H1 (cell line): ENCODE results near the gene PKD1.

Experiments used
- CBX5 ChIP-seq: fragments of 300-800, 300-1000 bp; sonication (generic); IDR thresholded peaks from 2 replicates; pipeline ENCODE4 v1.7.1; 2016; ENCODE audit warnings: antibody characterized with exemption, low read length, low read depth
- EP300 ChIP-seq, 2 experiments: IDR thresholded peaks; 1 replicate in 1 of 2; 2 replicates in 1 of 2; pipeline ENCODE4 v1.6.1; 2011 to 2012; ENCODE audit warnings: low read depth in 2 of 2, low read length in 2 of 2, mild to moderate bottlenecking in 2 of 2, borderline replicate concordance in 1 of 2, inconsistent platforms in 1 of 2, moderate library complexity in 1 of 2
- EZH2 ChIP-seq: fragments of 200-600 bp; sonication (generic); IDR thresholded peaks from 2 replicates; pipeline ENCODE4 v1.7.1; 2012; ENCODE audit warnings: low read depth, mild to moderate bottlenecking, moderate library complexity, low read length, inconsistent platforms; ENCODE audit not compliant: severe bottlenecking
- GABPA ChIP-seq: IDR thresholded peaks from 2 replicates; pipeline ENCODE4 v1.6.1; 2011; ENCODE audit warnings: mild to moderate bottlenecking, low read length, moderate library complexity, borderline replicate concordance; ENCODE audit not compliant: insufficient read depth
- SIX5 ChIP-seq: IDR thresholded peaks from 2 replicates; pipeline ENCODE4 v1.6.1; 2011; ENCODE audit warnings: mild to moderate bottlenecking, low read depth, low read length
- SUZ12 ChIP-seq: fragments of 200-600 bp; sonication (generic); IDR thresholded peaks from 2 replicates; pipeline ENCODE4 v1.6.1; 2012; ENCODE audit warnings: mild to moderate bottlenecking, inconsistent platforms, low read length, moderate library complexity, mixed read lengths
- ZNF274 ChIP-seq: IDR thresholded peaks from 2 replicates; pipeline ENCODE4 v1.7.0; 2012; ENCODE audit warnings: low read length, borderline replicate concordance; ENCODE audit errors: extremely low read depth
- TF ChIP-seq, protein P1 (sequence below), 3 experiments: IDR thresholded peaks; 1 replicate in 2 of 3; 2 replicates in 1 of 3; pipeline versions ENCODE4 v1.5.1 to v1.6.1; 2011; ENCODE audit warnings: low read length in 3 of 3, mild to moderate bottlenecking in 3 of 3, inconsistent platforms in 2 of 3, low read depth in 1 of 3, moderate library complexity in 1 of 3; ENCODE audit not compliant: insufficient read depth in 1 of 3; ENCODE audit errors: control extremely low read depth in 1 of 3

DNA sequence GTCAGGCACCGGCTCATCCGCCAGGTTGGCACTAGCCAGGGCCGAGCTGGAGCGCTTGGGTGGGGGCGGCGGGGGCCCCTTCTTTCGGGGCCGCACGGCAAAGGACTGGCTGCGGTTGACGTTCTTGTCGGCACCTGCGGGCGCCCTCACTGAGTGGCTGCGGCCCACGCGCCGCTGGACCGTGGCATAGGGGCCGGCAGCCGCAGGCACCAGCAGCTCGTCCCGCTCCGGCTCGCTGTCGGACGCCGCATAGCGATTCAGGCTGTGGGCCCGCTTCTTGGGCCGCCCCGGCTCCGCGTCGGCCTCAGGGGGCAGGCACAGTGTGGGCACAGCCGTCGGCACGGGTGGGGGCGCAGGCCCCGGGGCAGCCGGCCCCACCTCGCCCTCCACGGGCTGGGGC, 44.8 kb upstream of the PKD1 start:
- TF ChIP-seq, protein P1, sequence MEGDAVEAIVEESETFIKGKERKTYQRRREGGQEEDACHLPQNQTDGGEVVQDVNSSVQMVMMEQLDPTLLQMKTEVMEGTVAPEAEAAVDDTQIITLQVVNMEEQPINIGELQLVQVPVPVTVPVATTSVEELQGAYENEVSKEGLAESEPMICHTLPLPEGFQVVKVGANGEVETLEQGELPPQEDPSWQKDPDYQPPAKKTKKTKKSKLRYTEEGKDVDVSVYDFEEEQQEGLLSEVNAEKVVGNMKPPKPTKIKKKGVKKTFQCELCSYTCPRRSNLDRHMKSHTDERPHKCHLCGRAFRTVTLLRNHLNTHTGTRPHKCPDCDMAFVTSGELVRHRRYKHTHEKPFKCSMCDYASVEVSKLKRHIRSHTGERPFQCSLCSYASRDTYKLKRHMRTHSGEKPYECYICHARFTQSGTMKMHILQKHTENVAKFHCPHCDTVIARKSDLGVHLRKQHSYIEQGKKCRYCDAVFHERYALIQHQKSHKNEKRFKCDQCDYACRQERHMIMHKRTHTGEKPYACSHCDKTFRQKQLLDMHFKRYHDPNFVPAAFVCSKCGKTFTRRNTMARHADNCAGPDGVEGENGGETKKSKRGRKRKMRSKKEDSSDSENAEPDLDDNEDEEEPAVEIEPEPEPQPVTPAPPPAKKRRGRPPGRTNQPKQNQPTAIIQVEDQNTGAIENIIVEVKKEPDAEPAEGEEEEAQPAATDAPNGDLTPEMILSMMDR (IDR thresholded peaks at IDR 0.05; ENCODE audit: control extremely low read depth in 1 of 3, insufficient read depth in 1 of 3, low read depth in 1 of 3, low read length in 3 of 3): no peak
- TF ChIP-seq SIX5: no peak
- TF ChIP-seq GABPA: no peak; the same call in 1 of the 2 replicates
- TF ChIP-seq EZH2: no peak
- TF ChIP-seq SUZ12: no peak
- no peak for TF ChIP-seq EP300 (IDR thresholded peaks at IDR 0.05; ENCODE audit: borderline replicate concordance in 1 of 2, low read depth in 2 of 2, low read length in 2 of 2)
- no peak for TF ChIP-seq ZNF274
- no peak for TF ChIP-seq CBX5
